SJSA1 (cell line): ENCODE results near the gene SMC3. TPM values are rescaled to one million over a fixed set of nuclear protein-coding genes. Genes with fewer than 3 reads are reported as not detected.
A peak's percentile ranks its signal among the peaks of the same experiment; 100 is the strongest.
"Not testable (repeated sequence)": the region's sequence is repeated elsewhere in the genome, so short reads cannot be mapped to it uniquely, and the experiment has no call there.

Experiments
- DNase-seq, 2 experiments: peaks; one replicate each; pipeline ENCODE4 v3.0.0-alpha.2; 2015 to 2020; ENCODE audit warnings: low spot score in 2 of 2, low read depth in 1 of 2
- H3K27ac ChIP-seq: fragments of 250-450 bp; sonication (Bioruptor Pico); 2 replicates; pipeline ENCODE4 v1.5.1; 2020; ENCODE audit warnings: mild to moderate bottlenecking, moderate library complexity
- H3K27me3 ChIP-seq: fragments of 250-450 bp; sonication (Bioruptor Pico); replicated peaks from 2 replicates; pipeline ENCODE4 v1.5.1; 2020; ENCODE audit warnings: mild to moderate bottlenecking, moderate library complexity
- H3K36me3 ChIP-seq: fragments of 250-450 bp; sonication (Bioruptor Pico); 2 replicates; pipeline ENCODE4 v1.5.1; 2020; ENCODE audit warnings: mild to moderate bottlenecking
- H3K4me1 ChIP-seq: fragments of 250-450 bp; sonication (Bioruptor Pico); replicated peaks from 2 replicates; pipeline ENCODE4 v1.6.1; 2021; ENCODE audit warnings: mild to moderate bottlenecking
- H3K4me3 ChIP-seq: fragments of 250-450 bp; sonication (Bioruptor Pico); 2 replicates; pipeline ENCODE4 v1.5.1; 2020; ENCODE audit warnings: mild to moderate bottlenecking
- H3K9me3 ChIP-seq: fragments of 250-450 bp; sonication (Bioruptor Pico); replicated peaks from 2 replicates; pipeline ENCODE4 v1.5.1; 2020; ENCODE audit warnings: mild to moderate bottlenecking
- total RNA-seq: library from RNA; depleted of rRNA; stranded (reverse); fragments of >200 nt; shearing (Covaris generic); gene quantifications from 2 replicates; pipeline ENCODE4 v1.2.3, GENCODE V29; 2014

Gene SMC3
- total RNA-seq, 1 experiment from 2014 or later, result 69.5 TPM

DNA sequence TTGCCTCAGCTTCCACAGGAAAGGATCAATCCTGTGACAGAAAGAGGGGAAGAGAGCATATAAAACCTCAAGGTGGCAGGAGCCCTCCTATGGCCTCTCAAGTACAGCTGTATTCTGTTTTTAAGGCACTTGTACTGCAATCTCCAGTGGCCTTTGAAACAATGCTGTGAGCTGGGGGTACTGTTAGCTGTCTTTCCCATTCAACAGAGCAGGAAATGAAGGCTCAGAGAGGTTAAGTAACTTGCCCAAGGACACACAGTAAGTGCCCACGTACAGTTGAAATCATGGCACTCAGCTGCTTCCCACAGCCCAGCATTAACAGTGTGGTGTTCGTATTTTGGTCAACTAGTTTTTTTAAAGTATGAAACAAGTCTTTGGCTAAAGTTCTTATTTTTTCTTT lies 35.8 kb upstream of the SMC3 start:
- Histone ChIP-seq H3K36me3 (0 out of 2 replicates have a peak, but pooled peaks cover 2% of the 10 kb centered on the region), H3K27me3 (no peaks in the 10 kb centered on the region), H3K4me3 (no peak overlapping the region), H3K4me1 (peaks cover 60% of the 10 kb centered on the region), H3K27ac (no peak overlapping the region), H3K9me3 (no peaks in the 10 kb centered on the region)
- peak in 1 of 2 experiments; percentile 5 for DNase-seq

DNA sequence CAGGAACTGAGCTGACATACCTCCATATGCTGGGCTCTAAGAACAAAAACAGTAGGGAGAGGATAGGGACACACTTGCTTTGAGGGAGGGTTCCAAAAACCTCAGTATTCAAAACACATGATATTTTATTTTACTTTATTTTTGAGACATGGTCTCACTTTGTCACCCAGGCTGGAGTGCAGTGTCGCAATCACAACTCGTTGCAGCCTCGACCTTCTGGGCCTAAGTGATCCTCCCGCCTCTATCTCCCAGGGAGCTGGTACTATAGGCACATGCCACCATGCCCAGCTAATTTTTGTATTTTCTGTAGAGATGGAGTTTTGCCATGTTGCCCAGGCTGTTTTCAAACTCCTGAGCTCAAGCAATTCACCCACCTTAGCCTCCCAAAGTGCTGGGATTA lies 34.9 kb upstream of the SMC3 start:
- not testable (repeated sequence) for H3K9me3 ChIP-seq, H3K27ac ChIP-seq, H3K4me3 ChIP-seq, H3K36me3 ChIP-seq, H3K27me3 ChIP-seq
- DNase-seq, result peak in 1 of 2 experiments; percentile 22
- H3K4me1 ChIP-seq, result peaks cover 57% of the 10 kb centered on the region

DNA sequence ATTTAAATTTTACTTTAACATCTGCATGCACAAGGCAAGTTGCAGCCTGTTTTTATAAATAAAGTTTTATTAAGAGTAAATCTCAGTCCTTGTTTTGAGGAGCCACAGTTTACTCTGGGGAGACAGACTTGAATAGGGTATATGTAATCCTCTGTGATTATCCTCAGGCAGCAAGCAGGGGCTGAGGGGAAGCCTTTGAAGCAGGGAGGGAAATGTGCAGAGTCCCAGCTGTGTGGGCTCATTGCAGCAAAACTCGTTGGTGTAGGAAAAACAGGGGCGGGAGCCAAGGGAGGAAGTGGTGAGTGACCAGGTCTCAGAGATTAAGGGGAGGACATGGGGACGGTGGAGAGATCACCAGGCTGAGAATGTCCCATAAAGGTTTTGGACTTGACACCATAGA lies 34.3 kb upstream of the SMC3 start:
- Histone ChIP-seq H3K27ac (no peak overlapping the region), H3K9me3 (no peaks in the 10 kb centered on the region), H3K4me3 (no peak overlapping the region), H3K36me3 (0 out of 2 replicates have a peak, but pooled peaks cover 2% of the 10 kb centered on the region), H3K27me3 (no peaks in the 10 kb centered on the region), H3K4me1 (peaks cover 52% of the 10 kb centered on the region)
- peak in 1 of 2 experiments; percentile 38 for DNase-seq

DNA sequence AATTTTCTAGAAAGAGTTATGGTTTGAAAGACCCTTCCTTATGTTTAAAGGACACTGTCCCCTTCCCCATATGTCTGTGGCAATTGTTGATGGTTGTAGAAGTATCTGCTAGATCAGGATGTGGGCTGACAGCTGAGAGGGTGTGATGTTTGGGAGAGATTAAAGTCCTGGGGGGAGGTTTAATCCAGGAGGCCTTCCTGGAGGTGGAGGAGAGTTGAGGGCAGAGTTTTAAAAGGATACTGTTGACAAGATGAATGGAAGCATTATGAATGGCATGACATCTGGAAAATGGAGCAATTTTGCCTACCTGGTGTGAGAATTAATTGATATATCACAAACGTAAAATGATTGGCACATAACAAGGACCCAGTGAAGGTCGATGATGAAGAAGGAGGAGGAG lies 32.9 kb upstream of the SMC3 start:
- H3K36me3 ChIP-seq, result 0 out of 2 replicates have a peak, but pooled peaks cover 1% of the 10 kb centered on the region
- H3K27ac ChIP-seq, result no peak overlapping the region
- H3K27me3 ChIP-seq, result no peaks in the 10 kb centered on the region
- no peak overlapping the region for H3K4me3 ChIP-seq
- DNase-seq, result no peak
- H3K9me3 ChIP-seq, result no peaks in the 10 kb centered on the region
- H3K4me1 ChIP-seq, result peaks cover 38% of the 10 kb centered on the region

DNA sequence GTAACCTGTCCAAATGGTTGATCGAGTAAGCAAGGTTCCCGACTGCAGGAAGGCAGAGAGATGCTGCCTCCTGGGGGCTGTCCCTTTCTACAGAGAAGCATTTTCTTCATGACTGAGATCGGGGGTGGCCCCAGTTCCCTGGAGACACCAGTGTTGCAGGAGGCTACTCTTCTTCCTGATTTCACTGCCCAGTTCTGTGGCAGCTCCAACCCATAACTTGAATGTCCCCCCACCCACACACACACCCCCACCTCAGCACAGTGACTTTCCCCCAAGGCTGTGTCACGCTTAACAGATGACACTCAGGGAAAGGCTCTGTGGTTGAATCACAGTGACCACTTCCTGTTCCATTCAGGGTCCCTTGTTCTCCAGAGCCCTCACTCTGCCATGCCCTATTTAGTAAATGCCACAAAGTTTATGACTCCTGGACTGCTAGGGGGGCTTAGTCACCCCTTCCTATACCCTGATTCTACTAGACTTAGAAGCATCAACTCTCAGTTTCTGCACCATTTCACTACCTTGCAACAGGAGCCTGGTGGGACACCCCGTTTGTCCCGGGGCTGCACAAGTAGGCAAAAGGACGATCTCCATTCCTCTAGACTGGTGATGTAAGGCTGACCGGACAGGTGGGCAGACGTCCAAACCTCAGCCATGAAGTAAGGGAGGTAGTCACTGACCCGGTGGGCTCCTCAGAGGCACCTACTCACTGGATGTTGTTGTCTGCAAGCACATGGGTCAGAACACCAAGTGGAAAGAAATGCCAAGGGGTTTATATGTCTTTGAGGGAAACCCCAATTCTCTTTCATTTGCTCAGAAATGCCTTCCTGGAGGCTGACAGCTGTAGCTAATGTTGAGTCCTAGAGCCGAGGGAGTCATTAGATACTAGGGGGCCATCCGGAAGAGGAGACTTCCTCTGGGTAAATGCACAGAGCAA lies 31.3 kb upstream of the SMC3 start:
- no peaks in the 10 kb centered on the region for H3K27me3 ChIP-seq
- no peak overlapping the region for H3K4me3 ChIP-seq
- peak; percentile 84 for DNase-seq
- peaks cover 23% of the 10 kb centered on the region for H3K4me1 ChIP-seq
- H3K36me3 ChIP-seq, result no peaks in the 10 kb centered on the region
- no peaks in the 10 kb centered on the region for H3K9me3 ChIP-seq
- peak overlapping the region; percentile 24 for H3K27ac ChIP-seq

DNA sequence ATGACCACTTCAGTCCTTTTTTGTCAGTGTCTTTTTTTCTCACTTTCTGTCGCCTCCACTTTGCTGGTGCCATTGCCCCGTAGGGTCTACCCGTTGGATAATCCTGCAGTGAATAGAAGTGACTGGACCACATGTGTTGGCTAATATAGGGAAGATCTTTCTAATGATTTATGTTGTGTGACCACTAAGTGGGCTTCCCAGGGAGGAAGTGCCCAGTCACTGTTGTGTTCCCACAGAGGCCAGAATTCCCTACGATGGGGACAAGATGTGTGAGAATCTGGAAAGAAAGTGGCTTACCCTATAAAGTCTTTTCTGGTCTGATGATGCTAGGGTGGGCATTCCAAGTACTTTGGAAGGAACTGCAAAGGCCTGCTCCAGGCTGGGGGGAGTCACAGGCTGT lies 28.4 kb upstream of the SMC3 start:
- Histone ChIP-seq H3K27me3 (no peaks in the 10 kb centered on the region), H3K27ac (no peak overlapping the region), H3K4me3 (no peak overlapping the region), H3K4me1 (peaks cover 19% of the 10 kb centered on the region), H3K36me3 (no peaks in the 10 kb centered on the region), H3K9me3 (no peaks in the 10 kb centered on the region)
- no peak for DNase-seq

DNA sequence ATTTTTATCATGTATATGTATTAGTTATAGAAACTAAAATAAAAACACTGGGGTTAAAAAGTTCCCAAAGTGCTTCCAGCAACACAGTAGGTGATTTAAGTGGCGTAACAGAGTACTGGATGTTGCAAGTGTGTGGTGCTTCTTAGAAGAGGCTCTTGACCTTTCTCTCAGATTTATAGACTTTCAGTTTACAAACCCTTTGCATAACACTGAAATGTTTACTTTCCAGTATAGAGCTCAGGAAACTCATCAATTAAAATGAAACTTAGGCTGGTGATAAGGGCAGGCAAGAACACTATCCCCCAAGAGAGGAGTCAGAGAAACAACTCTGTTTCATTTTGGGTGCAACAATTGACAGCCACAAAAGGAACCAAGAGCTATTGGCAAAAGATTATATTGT lies 27.5 kb upstream of the SMC3 start:
- no peaks in the 10 kb centered on the region for H3K36me3 ChIP-seq
- H3K27ac ChIP-seq, result no peak overlapping the region
- peaks cover 25% of the 10 kb centered on the region for H3K4me1 ChIP-seq
- H3K27me3 ChIP-seq, result no peaks in the 10 kb centered on the region
- no peak for DNase-seq
- H3K9me3 ChIP-seq, result no peaks in the 10 kb centered on the region
- no peak overlapping the region for H3K4me3 ChIP-seq

DNA sequence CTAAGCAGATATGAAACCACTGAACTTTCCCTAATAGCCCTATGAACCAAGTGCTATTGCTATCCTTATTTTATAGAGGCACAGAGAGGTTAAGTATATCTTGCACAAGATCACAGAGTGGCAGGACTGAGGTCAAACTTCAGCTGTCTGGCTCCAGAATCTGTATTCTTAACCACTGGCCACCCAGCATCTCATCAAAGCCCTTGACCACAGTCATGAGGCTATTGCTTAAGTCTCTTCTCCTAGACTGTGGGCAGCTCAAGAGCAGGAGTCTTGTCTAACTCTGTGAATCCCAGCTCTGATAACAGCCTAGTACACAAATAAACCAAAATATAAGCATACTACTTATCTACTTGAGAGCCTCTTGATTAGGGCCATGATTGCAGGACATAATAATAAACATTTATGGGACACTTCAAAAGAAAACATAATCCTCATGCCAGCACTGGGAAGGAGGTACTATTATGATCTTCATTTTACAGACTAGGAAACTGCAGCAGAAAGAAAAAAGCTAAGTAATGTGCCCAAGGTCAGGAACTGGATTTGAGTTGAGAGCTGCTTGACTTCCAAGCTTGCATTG lies 22.4 kb upstream of the SMC3 start:
- Histone ChIP-seq H3K36me3 (no peaks in the 10 kb centered on the region), H3K4me3 (no peak overlapping the region), H3K27ac (no peak overlapping the region), H3K4me1 (peaks cover 28% of the 10 kb centered on the region), H3K9me3 (no peaks in the 10 kb centered on the region), H3K27me3 (no peaks in the 10 kb centered on the region)
- peak; percentile 61 to 76 for DNase-seq

DNA sequence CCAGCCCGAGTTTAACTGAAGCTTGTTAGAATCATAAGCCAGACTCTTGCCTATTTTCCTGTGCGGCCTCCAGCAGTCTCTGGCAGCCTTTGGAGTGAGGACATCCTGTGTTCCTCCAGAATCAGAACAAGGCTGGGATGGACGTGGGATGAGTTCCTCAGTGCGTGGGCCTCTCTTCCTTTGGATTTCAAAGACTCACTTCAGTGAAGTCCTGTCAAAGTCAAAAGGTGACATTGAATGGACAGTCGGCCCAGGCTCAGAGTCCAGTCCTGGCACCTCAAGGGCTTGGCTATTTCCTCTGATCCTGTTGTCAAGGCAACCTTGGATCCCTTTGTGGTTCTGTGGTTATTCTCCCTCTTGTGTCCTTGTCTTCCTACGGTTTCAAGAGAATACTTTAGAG lies 21.4 kb upstream of the SMC3 start:
- H3K4me1 ChIP-seq, result peaks cover 28% of the 10 kb centered on the region
- H3K27ac ChIP-seq, result no peak overlapping the region
- no peaks in the 10 kb centered on the region for H3K36me3 ChIP-seq
- no peaks in the 10 kb centered on the region for H3K27me3 ChIP-seq
- no peak for DNase-seq
- H3K9me3 ChIP-seq, result no peaks in the 10 kb centered on the region
- no peak overlapping the region for H3K4me3 ChIP-seq

DNA sequence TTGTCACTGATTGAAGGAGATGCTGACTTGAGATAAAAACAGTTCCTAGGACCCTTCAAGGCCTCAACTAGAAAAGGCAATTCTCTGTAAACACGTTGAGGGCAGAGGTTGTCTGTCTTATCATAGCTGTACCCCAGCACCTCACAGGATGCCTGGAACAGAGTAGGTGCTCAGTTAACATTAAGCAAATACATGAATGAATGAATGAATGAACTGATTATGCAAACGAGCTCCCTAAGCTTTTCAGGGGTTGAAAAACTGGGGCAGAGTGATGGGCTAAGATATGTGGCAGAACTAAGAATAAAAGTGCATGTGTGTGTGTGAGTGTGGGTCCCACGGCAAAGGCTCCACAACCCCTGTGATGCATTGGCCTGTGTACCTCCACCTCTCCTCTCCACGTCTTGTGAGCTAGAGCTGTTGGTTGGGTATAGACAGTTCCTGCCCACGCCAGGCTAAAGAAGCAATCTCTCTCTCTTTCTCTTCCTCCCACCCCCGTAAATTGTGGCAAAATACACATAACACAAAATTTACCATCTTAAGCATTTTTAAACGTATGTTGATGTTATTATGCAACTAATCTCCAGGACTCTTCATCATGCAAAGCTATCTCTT lies 20.9 kb upstream of the SMC3 start:
- H3K36me3 ChIP-seq, result no peaks in the 10 kb centered on the region
- no peak for DNase-seq
- no peak overlapping the region for H3K27ac ChIP-seq
- H3K27me3 ChIP-seq, result no peaks in the 10 kb centered on the region
- no peaks in the 10 kb centered on the region for H3K9me3 ChIP-seq
- H3K4me1 ChIP-seq, result peaks cover 28% of the 10 kb centered on the region
- no peak overlapping the region for H3K4me3 ChIP-seq

DNA sequence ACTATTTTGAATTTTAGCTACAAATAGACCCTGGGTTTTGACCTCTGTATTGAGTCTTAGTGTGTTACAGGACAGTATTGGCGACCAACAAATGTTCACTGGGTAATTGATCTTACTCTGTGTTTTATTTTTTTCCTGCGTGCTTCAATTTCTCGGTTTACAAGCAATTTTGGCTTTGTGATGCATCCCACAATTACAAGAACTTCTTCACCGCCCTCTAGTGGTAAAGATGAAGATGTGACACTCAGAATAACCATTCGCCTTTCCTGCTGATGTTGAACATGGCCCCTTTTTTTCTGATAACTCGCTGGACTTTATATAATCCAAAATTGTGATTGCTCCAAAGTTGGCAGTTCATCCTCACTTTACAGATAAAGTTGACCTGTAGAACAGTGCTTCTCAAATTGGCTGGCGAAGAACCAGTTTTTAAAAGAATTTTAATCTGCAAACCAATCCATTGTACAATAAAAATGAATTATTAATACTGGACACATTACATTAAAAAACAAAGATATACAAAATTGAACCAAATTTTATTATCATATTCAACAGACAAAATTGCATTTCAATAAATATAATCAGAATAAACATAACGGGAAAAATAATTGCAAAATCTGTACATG lies 20.2 kb upstream of the SMC3 start:
- peaks cover 28% of the 10 kb centered on the region for H3K4me1 ChIP-seq
- no peaks in the 10 kb centered on the region for H3K9me3 ChIP-seq
- H3K27ac ChIP-seq, result no peak overlapping the region
- H3K4me3 ChIP-seq, result no peak overlapping the region
- peak in 1 of 2 experiments; percentile 68 for DNase-seq
- no peaks in the 10 kb centered on the region for H3K36me3 ChIP-seq
- H3K27me3 ChIP-seq, result no peaks in the 10 kb centered on the region

DNA sequence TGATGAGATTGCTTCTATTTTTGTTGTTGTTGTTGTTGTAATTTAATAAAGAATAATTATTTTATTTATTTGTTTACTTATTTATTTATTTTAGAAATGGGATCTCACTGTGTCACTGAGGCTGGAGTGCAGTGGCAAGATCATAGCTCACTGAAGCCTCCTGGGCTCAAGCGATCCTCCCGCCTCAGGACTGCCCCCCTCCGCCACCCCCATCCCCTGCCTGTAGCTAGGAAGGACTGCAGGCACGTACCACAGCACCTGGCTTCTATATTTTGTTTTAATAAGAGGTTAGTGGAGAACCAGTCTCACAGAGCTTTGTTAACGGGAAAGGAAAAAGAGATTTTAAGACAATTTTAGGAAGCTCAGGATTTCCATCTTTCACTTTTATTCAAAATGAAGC lies 19.5 kb upstream of the SMC3 start:
- no peaks in the 10 kb centered on the region for H3K9me3 ChIP-seq
- no peak overlapping the region for H3K27ac ChIP-seq
- no peaks in the 10 kb centered on the region for H3K27me3 ChIP-seq
- no peak overlapping the region for H3K4me3 ChIP-seq
- H3K36me3 ChIP-seq, result no peaks in the 10 kb centered on the region
- peaks cover 28% of the 10 kb centered on the region for H3K4me1 ChIP-seq
- no peak for DNase-seq

DNA sequence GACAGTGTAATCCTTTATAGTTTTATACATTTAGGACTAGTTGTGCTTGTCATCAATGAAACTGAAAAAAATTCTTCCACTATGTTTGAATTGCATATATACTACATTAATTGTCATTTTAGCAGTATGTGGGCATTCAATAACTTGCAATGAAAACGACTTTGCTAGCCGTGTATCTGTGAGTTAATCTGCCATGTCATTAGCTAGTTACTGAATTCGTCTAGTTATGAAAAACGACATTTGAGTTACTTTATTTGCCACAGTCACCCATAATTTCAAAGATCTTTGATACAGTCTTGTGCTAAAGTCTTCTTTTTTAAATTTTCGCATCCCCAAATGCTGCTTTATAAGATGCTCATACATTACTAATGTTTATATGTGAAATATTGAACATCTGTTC lies 18.3 kb upstream of the SMC3 start:
- Histone ChIP-seq H3K9me3 (no peaks in the 10 kb centered on the region), H3K27ac (no peak overlapping the region), H3K36me3 (no peaks in the 10 kb centered on the region), H3K27me3 (no peaks in the 10 kb centered on the region), H3K4me1 (peaks cover 31% of the 10 kb centered on the region), H3K4me3 (no peak overlapping the region)
- DNase-seq, result no peak

DNA sequence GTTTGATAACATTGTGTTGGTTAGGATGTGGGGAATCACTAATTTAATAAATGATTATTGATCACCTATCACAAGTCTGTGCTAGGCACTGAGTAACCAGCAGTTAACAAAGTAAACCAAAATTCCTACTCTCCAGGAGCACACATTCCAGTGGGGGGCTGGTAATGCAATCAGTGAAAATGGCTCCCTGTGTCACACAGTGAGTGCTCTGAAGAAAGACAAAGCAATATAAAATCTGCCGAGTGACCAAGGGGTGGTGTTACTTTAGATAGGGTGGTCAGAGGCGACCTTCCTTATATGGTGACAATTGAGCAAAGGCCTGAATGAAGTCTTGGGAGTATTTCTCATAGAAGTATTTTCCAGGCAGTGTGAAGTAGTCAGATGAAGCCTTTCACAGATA lies 13.6 kb upstream of the SMC3 start:
- Histone ChIP-seq H3K36me3 (no peaks in the 10 kb centered on the region), H3K27ac (no peak overlapping the region), H3K4me3 (no peak overlapping the region), H3K27me3 (no peaks in the 10 kb centered on the region), H3K4me1 (peaks cover 3% of the 10 kb centered on the region; the same call in 1 of the 2 replicates), H3K9me3 (no peaks in the 10 kb centered on the region)
- no peak for DNase-seq
